Measurements from ENCODE around the gene TRAF1.

GRCh38 chr9:120915854-120916470 is 10.6 kb downstream of the TRAF1 start:
- TF ChIP-seq ATF3 (IDR thresholded peaks at IDR 0.05) (no peak), RAD21 (IDR thresholded peaks at IDR 0.05) (no peak), CTCF (IDR thresholded peaks at IDR 0.05; ENCODE audit: low read depth, low read length, missing input control) (no peak), GABPA (IDR thresholded peaks at IDR 0.05 in 1 of 2, conservative IDR thresholded peaks at IDR 0.05 in 1 of 2) (no peak), EGR1 (IDR thresholded peaks at IDR 0.05; ENCODE audit: low read depth in 2 of 2) (no peak), YY1 (IDR thresholded peaks at IDR 0.05) (no peak), HNF4A (conservative IDR thresholded peaks at IDR 0.05) (no peak), NR2F2 (IDR thresholded peaks at IDR 0.05) (no peak)

All from liver (tissue), 3 donors.